Stimulated activated effector memory CD8-positive, alpha-beta T cell treated with anti-CD3 and anti-CD28 coated beads, Interleukin-12 subunit alpha, Interleukin-12 subunit beta, amount 100 ng/mL, for 72 hours (primary cell): Measurements from ENCODE around the gene RBM42.

ENCODE experiments used
- ATAC-seq: fragments of 150-1000 bp; cut with Tn5 transposase; 2 replicates; pipeline ENCODE4 v1.10.0; 2021
- DNase-seq, 2 donors: peaks; one replicate each; pipeline ENCODE4 v3.0.0; 2021 to 2022; ENCODE audit warnings: low spot score in 2 of 2
- H3K27ac Mint-ChIP-seq: one replicate; pipeline ENCODE4 v1.8.0; 2022; ENCODE audit warnings: mild to moderate bottlenecking, mixed read lengths
- H3K36me3 Mint-ChIP-seq: one replicate; pipeline ENCODE4 v1.8.0; 2022; ENCODE audit warnings: mild to moderate bottlenecking, mixed read lengths
- H3K4me1 Mint-ChIP-seq: one replicate; pipeline ENCODE4 v1.8.0; 2022; ENCODE audit warnings: mixed read lengths
- H3K4me3 Mint-ChIP-seq: one replicate; pipeline ENCODE4 v1.8.0; 2022; ENCODE audit warnings: mild to moderate bottlenecking, mixed read lengths
- H3K9me3 Mint-ChIP-seq: one replicate; pipeline ENCODE4 v1.8.0; 2022; ENCODE audit warnings: mixed read lengths

RBM42 gene

GRCh38 chr19:35612224-35612558 lies 16.6 kb upstream of the RBM42 start:
- H3K4me3 Mint-ChIP-seq: peak overlapping the region; percentile 81
- no peak for ATAC-seq
- H3K36me3 Mint-ChIP-seq: peaks cover 24% of the 10 kb centered on the region
- DNase-seq: no peak
- H3K27ac Mint-ChIP-seq: peak overlapping the region; percentile 94
- peaks cover 4% of the 10 kb centered on the region for H3K9me3 Mint-ChIP-seq
- peaks cover 16% of the 10 kb centered on the region for H3K4me1 Mint-ChIP-seq

- H3K36me3 Mint-ChIP-seq: peaks cover 29% of the 10 kb centered on the region
- ATAC-seq (peak; percentile 98), DNase-seq (peak; percentile 98 to 100)
- peak within 1 kb of the TSS; percentile 94 for H3K27ac Mint-ChIP-seq
- peaks cover 4% of the 10 kb centered on the region for H3K9me3 Mint-ChIP-seq
- H3K4me3 Mint-ChIP-seq: peak within 1 kb of the TSS; percentile 81
- peaks cover 16% of the 10 kb centered on the region for H3K4me1 Mint-ChIP-seq
These were observed 16.1 kb upstream of the RBM42 start, which contains the start of gene HAUS5 for GRCh38 chr19:35612559-35613321. TSS of gene HAUS5 (plus strand) at chr19:35612735. CDS start at chr19:35612795, 60 bp downstream.

- Mint-ChIP-seq H3K4me3 (peak overlapping the region; percentile 81), H3K9me3 (peaks cover 2% of the 10 kb centered on the region), H3K27ac (peak overlapping the region; percentile 94), H3K36me3 (peaks cover 35% of the 10 kb centered on the region), H3K4me1 (peaks cover 12% of the 10 kb centered on the region)
- no peak for ATAC-seq
- no peak for DNase-seq
These were observed 15.3 kb upstream of the RBM42 start for GRCh38 chr19:35613574-35613973.

- no peak overlapping the region for H3K4me3 Mint-ChIP-seq
- H3K4me1 Mint-ChIP-seq: peaks cover 10% of the 10 kb centered on the region
- no peaks in the 10 kb centered on the region for H3K9me3 Mint-ChIP-seq
- peaks cover 37% of the 10 kb centered on the region for H3K36me3 Mint-ChIP-seq
- H3K27ac Mint-ChIP-seq: no peak overlapping the region
- ATAC-seq: no peak
- DNase-seq: no peak
These were observed 13.8 kb upstream of the RBM42 start for GRCh38 chr19:35615036-35615435.

GRCh38 chr19:35618857-35619256 lies 10.0 kb upstream of the RBM42 start:
- Mint-ChIP-seq H3K4me1 (no peaks in the 10 kb centered on the region), H3K36me3 (peaks cover 35% of the 10 kb centered on the region), H3K4me3 (no peak overlapping the region), H3K9me3 (no peaks in the 10 kb centered on the region), H3K27ac (peak overlapping the region; percentile 43)
- ATAC-seq (no peak), DNase-seq (no peak)

- Mint-ChIP-seq H3K9me3 (no peaks in the 10 kb centered on the region), H3K4me1 (no peaks in the 10 kb centered on the region), H3K4me3 (no peak overlapping the region), H3K36me3 (peaks cover 39% of the 10 kb centered on the region), H3K27ac (peak overlapping the region; percentile 43)
- ATAC-seq (no peak), DNase-seq (no peak)
These were observed 9.4 kb upstream of the RBM42 start for GRCh38 chr19:35619290-35619923.

- H3K4me1 Mint-ChIP-seq: no peaks in the 10 kb centered on the region
- H3K9me3 Mint-ChIP-seq: no peaks in the 10 kb centered on the region
- H3K27ac Mint-ChIP-seq: no peak overlapping the region
- ATAC-seq (no peak), DNase-seq (no peak)
- H3K36me3 Mint-ChIP-seq: peaks cover 45% of the 10 kb centered on the region
- no peak overlapping the region for H3K4me3 Mint-ChIP-seq
These were observed 8.8 kb upstream of the RBM42 start for GRCh38 chr19:35620001-35620400.

- H3K36me3 Mint-ChIP-seq: peaks cover 38% of the 10 kb centered on the region
- DNase-seq: no peak
- no peaks in the 10 kb centered on the region for H3K9me3 Mint-ChIP-seq
- H3K27ac Mint-ChIP-seq: peak overlapping the region; percentile 86
- no peak overlapping the region for H3K4me3 Mint-ChIP-seq
- no peak for ATAC-seq
- H3K4me1 Mint-ChIP-seq: no peaks in the 10 kb centered on the region
These were observed 7.1 kb upstream of the RBM42 start for GRCh38 chr19:35621708-35622107.

GRCh38 chr19:35622750-35623149 lies 6.1 kb upstream of the RBM42 start:
- H3K4me3 Mint-ChIP-seq: no peak overlapping the region
- peaks cover 28% of the 10 kb centered on the region for H3K36me3 Mint-ChIP-seq
- ATAC-seq (no peak), DNase-seq (no peak)
- H3K4me1 Mint-ChIP-seq: no peaks in the 10 kb centered on the region
- H3K27ac Mint-ChIP-seq: peak overlapping the region; percentile 86
- no peaks in the 10 kb centered on the region for H3K9me3 Mint-ChIP-seq

GRCh38 chr19:35623327-35624010 lies 5.4 kb upstream of the RBM42 start:
- Mint-ChIP-seq H3K9me3 (no peaks in the 10 kb centered on the region), H3K36me3 (peaks cover 24% of the 10 kb centered on the region), H3K27ac (peak overlapping the region; percentile 86), H3K4me1 (peaks cover 6% of the 10 kb centered on the region), H3K4me3 (no peak overlapping the region)
- DNase-seq (no peak), ATAC-seq (no peak)

- DNase-seq (no peak), ATAC-seq (no peak)
- Mint-ChIP-seq H3K36me3 (peaks cover 57% of the 10 kb centered on the region), H3K4me3 (peak overlapping the region; percentile 96), H3K4me1 (peaks cover 25% of the 10 kb centered on the region), H3K27ac (peak overlapping the region; percentile 99), H3K9me3 (no peaks in the 10 kb centered on the region)
These were observed 622 bp upstream of the RBM42 start for GRCh38 chr19:35628264-35628564.

- peak overlapping the region; percentile 99 for H3K27ac Mint-ChIP-seq
- H3K4me1 Mint-ChIP-seq: peaks cover 28% of the 10 kb centered on the region
- H3K36me3 Mint-ChIP-seq: peaks cover 65% of the 10 kb centered on the region
- ATAC-seq (no peak), DNase-seq (no peak)
- no peaks in the 10 kb centered on the region for H3K9me3 Mint-ChIP-seq
- peak overlapping the region; percentile 96 for H3K4me3 Mint-ChIP-seq
These were observed 447 bp downstream of the RBM42 start for GRCh38 chr19:35629332-35629633.

GRCh38 chr19:35633727-35634440 lies 5.0 kb downstream of the RBM42 start:
- no peak overlapping the region for H3K4me3 Mint-ChIP-seq
- no peak for ATAC-seq
- no peaks in the 10 kb centered on the region for H3K9me3 Mint-ChIP-seq
- no peak for DNase-seq
- peaks cover 94% of the 10 kb centered on the region for H3K36me3 Mint-ChIP-seq
- peaks cover 19% of the 10 kb centered on the region for H3K4me1 Mint-ChIP-seq
- H3K27ac Mint-ChIP-seq: no peak overlapping the region

GRCh38 chr19:35636651-35637050 lies 7.8 kb downstream of the RBM42 start:
- Mint-ChIP-seq H3K27ac (peak overlapping the region; percentile 54), H3K36me3 (peaks cover 68% of the 10 kb centered on the region), H3K4me1 (peaks cover 21% of the 10 kb centered on the region), H3K4me3 (no peak overlapping the region), H3K9me3 (no peaks in the 10 kb centered on the region)
- no peak for DNase-seq
- ATAC-seq: no peak

GRCh38 chr19:35637165-35637564 lies 8.3 kb downstream of the RBM42 start:
- H3K4me1 Mint-ChIP-seq: peaks cover 25% of the 10 kb centered on the region
- DNase-seq (no peak), ATAC-seq (no peak)
- H3K9me3 Mint-ChIP-seq: no peaks in the 10 kb centered on the region
- H3K27ac Mint-ChIP-seq: peak overlapping the region; percentile 54
- H3K36me3 Mint-ChIP-seq: peaks cover 62% of the 10 kb centered on the region
- H3K4me3 Mint-ChIP-seq: no peak overlapping the region
